Measurements from ENCODE around the gene KLHL30.

KLHL30 gene

GRCh38 chr2:238130696-238131628 is 7.5 kb upstream of the KLHL30 start:
- no peak for DNase-seq (ENCODE audit: low spot score)
- H3K4me3 Mint-ChIP-seq, result no peak overlapping the region
- H3K9me3 Mint-ChIP-seq, result no peaks in the 10 kb centered on the region
- H3K36me3 Mint-ChIP-seq (ENCODE audit: low read depth), result no peaks in the 10 kb centered on the region
- no peaks in the 10 kb centered on the region for H3K27me3 Mint-ChIP-seq (ENCODE audit: low read depth)
- no peak overlapping the region for H3K27ac Mint-ChIP-seq
- H3K4me1 Mint-ChIP-seq (ENCODE audit: low read depth), result no peaks in the 10 kb centered on the region

- Mint-ChIP-seq H3K4me3 (no peak overlapping the region), H3K27me3 (ENCODE audit: low read depth) (no peaks in the 10 kb centered on the region), H3K36me3 (ENCODE audit: low read depth) (no peaks in the 10 kb centered on the region), H3K4me1 (ENCODE audit: low read depth) (no peaks in the 10 kb centered on the region), H3K27ac (no peak overlapping the region), H3K9me3 (no peaks in the 10 kb centered on the region)
- DNase-seq (ENCODE audit: low spot score), result no peak
Measured at GRCh38 chr2:238131761-238132462, 6.6 kb upstream of the KLHL30 start.

GRCh38 chr2:238132463-238133450 is 5.7 kb upstream of the KLHL30 start:
- H3K9me3 Mint-ChIP-seq, result no peaks in the 10 kb centered on the region
- no peaks in the 10 kb centered on the region for H3K4me1 Mint-ChIP-seq (ENCODE audit: low read depth)
- no peak overlapping the region for H3K4me3 Mint-ChIP-seq
- H3K27me3 Mint-ChIP-seq (ENCODE audit: low read depth), result no peaks in the 10 kb centered on the region
- H3K27ac Mint-ChIP-seq, result no peak overlapping the region
- H3K36me3 Mint-ChIP-seq (ENCODE audit: low read depth), result no peaks in the 10 kb centered on the region
- DNase-seq (ENCODE audit: low spot score), result no peak

GRCh38 chr2:238133499-238134392 is 4.7 kb upstream of the KLHL30 start:
- no peak overlapping the region for H3K27ac Mint-ChIP-seq
- H3K4me1 Mint-ChIP-seq (ENCODE audit: low read depth), result no peaks in the 10 kb centered on the region
- H3K4me3 Mint-ChIP-seq, result no peak overlapping the region
- no peaks in the 10 kb centered on the region for H3K27me3 Mint-ChIP-seq (ENCODE audit: low read depth)
- DNase-seq (ENCODE audit: low spot score), result no peak
- H3K9me3 Mint-ChIP-seq, result no peaks in the 10 kb centered on the region
- no peaks in the 10 kb centered on the region for H3K36me3 Mint-ChIP-seq (ENCODE audit: low read depth)

GRCh38 chr2:238134393-238134785 is 4.1 kb upstream of the KLHL30 start:
- Mint-ChIP-seq H3K4me1 (ENCODE audit: low read depth) (no peaks in the 10 kb centered on the region), H3K27me3 (ENCODE audit: low read depth) (no peaks in the 10 kb centered on the region), H3K36me3 (ENCODE audit: low read depth) (no peaks in the 10 kb centered on the region), H3K27ac (no peak overlapping the region), H3K4me3 (no peak overlapping the region), H3K9me3 (no peaks in the 10 kb centered on the region)
- no peak for DNase-seq (ENCODE audit: low spot score)

GRCh38 chr2:238135601-238136150 is 2.8 kb upstream of the KLHL30 start:
- H3K36me3 Mint-ChIP-seq (ENCODE audit: low read depth), result no peaks in the 10 kb centered on the region
- no peaks in the 10 kb centered on the region for H3K9me3 Mint-ChIP-seq
- no peaks in the 10 kb centered on the region for H3K4me1 Mint-ChIP-seq (ENCODE audit: low read depth)
- no peak for DNase-seq (ENCODE audit: low spot score)
- H3K27ac Mint-ChIP-seq, result no peak overlapping the region
- no peak overlapping the region for H3K4me3 Mint-ChIP-seq
- no peaks in the 10 kb centered on the region for H3K27me3 Mint-ChIP-seq (ENCODE audit: low read depth)

GRCh38 chr2:238136820-238137537 is 1.5 kb upstream of the KLHL30 start:
- Mint-ChIP-seq H3K27me3 (ENCODE audit: low read depth) (no peaks in the 10 kb centered on the region), H3K4me3 (no peak overlapping the region), H3K9me3 (no peaks in the 10 kb centered on the region), H3K4me1 (ENCODE audit: low read depth) (no peaks in the 10 kb centered on the region), H3K36me3 (ENCODE audit: low read depth) (no peaks in the 10 kb centered on the region), H3K27ac (no peak overlapping the region)
- DNase-seq (ENCODE audit: low spot score), result no peak

- DNase-seq (ENCODE audit: low spot score), result no peak
- H3K27me3 Mint-ChIP-seq (ENCODE audit: low read depth), result no peaks in the 10 kb centered on the region
- H3K9me3 Mint-ChIP-seq, result no peaks in the 10 kb centered on the region
- no peak overlapping the region for H3K4me3 Mint-ChIP-seq
- H3K4me1 Mint-ChIP-seq (ENCODE audit: low read depth), result no peaks in the 10 kb centered on the region
- H3K27ac Mint-ChIP-seq, result no peak overlapping the region
- no peaks in the 10 kb centered on the region for H3K36me3 Mint-ChIP-seq (ENCODE audit: low read depth)
Measured at GRCh38 chr2:238137885-238138284, 583 bp upstream of the KLHL30 start.

- Mint-ChIP-seq H3K4me3 (no peak overlapping the region), H3K9me3 (no peaks in the 10 kb centered on the region)
Measured at GRCh38 chr2:238139196-238140039, 950 bp downstream of the KLHL30 start.

GRCh38 chr2:238140040-238140439 is 1.6 kb downstream of the KLHL30 start:
- no peak for DNase-seq (ENCODE audit: low spot score)
- no peaks in the 10 kb centered on the region for H3K36me3 Mint-ChIP-seq (ENCODE audit: low read depth)
- H3K4me3 Mint-ChIP-seq, result no peak overlapping the region

More at GRCh38 chr2:238139196-238140039, 950 bp downstream of the KLHL30 start:
- Mint-ChIP-seq H3K36me3 (ENCODE audit: low read depth) (no peaks in the 10 kb centered on the region), H3K4me1 (ENCODE audit: low read depth) (no peaks in the 10 kb centered on the region), H3K27ac (no peak overlapping the region), H3K27me3 (ENCODE audit: low read depth) (no peaks in the 10 kb centered on the region)
- peak; percentile 25 for DNase-seq (ENCODE audit: low spot score)

GRCh38 chr2:238140721-238141540 is 2.5 kb downstream of the KLHL30 start:
- Mint-ChIP-seq H3K4me3 (no peak overlapping the region), H3K9me3 (no peaks in the 10 kb centered on the region), H3K4me1 (ENCODE audit: low read depth) (no peaks in the 10 kb centered on the region), H3K27me3 (ENCODE audit: low read depth) (no peaks in the 10 kb centered on the region), H3K27ac (no peak overlapping the region), H3K36me3 (ENCODE audit: low read depth) (no peaks in the 10 kb centered on the region)
- no peak for DNase-seq (ENCODE audit: low spot score)

More at GRCh38 chr2:238140040-238140439, 1.6 kb downstream of the KLHL30 start:
- no peaks in the 10 kb centered on the region for H3K27me3 Mint-ChIP-seq (ENCODE audit: low read depth)
- H3K9me3 Mint-ChIP-seq, result no peaks in the 10 kb centered on the region
- H3K27ac Mint-ChIP-seq, result no peak overlapping the region
- no peaks in the 10 kb centered on the region for H3K4me1 Mint-ChIP-seq (ENCODE audit: low read depth)

Measured in T-helper 2 cell treated with Interferon-gamma antibody and Interleukin-4, amounts not matched to agents 5 μg/mL and 100 μg/mL, for 36 hours (primary cell).